ENCODE results near the gene TYW1B. TPM values are rescaled to one million over a fixed set of nuclear protein-coding genes. Genes with fewer than 3 reads are reported as not detected.
"Not testable (repeated sequence)": the region's sequence is repeated elsewhere in the genome, so short reads cannot be mapped to it uniquely, and the experiment has no call there.

The TYW1B gene
- total and polyA plus RNA-seq, 4 donors, result 1.4 to 4.8 (median 3.7) TPM

- not testable (repeated sequence) for H3K9me3 ChIP-seq (ENCODE audit: control insufficient read depth in 4 of 4, low read length in 3 of 4); DNase-seq (ENCODE audit: low spot score); H3K4me3 ChIP-seq (ENCODE audit: low read depth in 1 of 3, low read length in 3 of 3); H3K27me3 ChIP-seq (ENCODE audit: control insufficient read depth in 4 of 4, insufficient read depth in 4 of 4, low read length in 3 of 4); H3K27ac ChIP-seq (ENCODE audit: low read depth in 1 of 2, low read length in 2 of 2); H3K4me1 ChIP-seq (ENCODE audit: control insufficient read depth in 4 of 4, insufficient read depth in 4 of 4, low read length in 3 of 4); H3K9ac ChIP-seq (ENCODE audit: low read depth in 1 of 2, low read length in 2 of 2)
- WGBS, result 82% methylated on average over 6 of the region's 6 CpGs
- peaks cover 0 to 16% (median 8%) of the 10 kb centered on the region in 4 donors for H3K36me3 ChIP-seq (ENCODE audit: control insufficient read depth in 4 of 4, insufficient read depth in 3 of 4, low read depth in 1 of 4, low read length in 3 of 4)
These were observed 21.1 kb downstream of the TYW1B start for GRCh38 chr7:72806851-72807250.

- WGBS, result 92% methylated on average over 15 of the region's 15 CpGs
- H3K9me3 ChIP-seq (ENCODE audit: control insufficient read depth in 4 of 4, low read length in 3 of 4), result no peaks in the 10 kb centered on the region
- no peak for TF ChIP-seq EGR1 (IDR thresholded peaks at IDR 0.05; ENCODE audit: low read depth in 2 of 2)
- TF ChIP-seq ATF3 (IDR thresholded peaks at IDR 0.05), result no peak
- TF ChIP-seq RAD21 (IDR thresholded peaks at IDR 0.05), result no peak
- no peak for TF ChIP-seq RXRA (IDR thresholded peaks at IDR 0.05)
- no peak for TF ChIP-seq SP1 (IDR thresholded peaks at IDR 0.05)
- TF ChIP-seq NR2F2 (IDR thresholded peaks at IDR 0.05), result no peak
- TF ChIP-seq ZBTB33 (IDR thresholded peaks at IDR 0.05), result no peak
- TF ChIP-seq FOXA1 (IDR thresholded peaks at IDR 0.05), result no peak
- TF ChIP-seq HNF4G (IDR thresholded peaks at IDR 0.05), result no peak
- TF ChIP-seq YY1 (IDR thresholded peaks at IDR 0.05), result no peak
- TF ChIP-seq TAF1 (conservative IDR thresholded peaks at IDR 0.05), result no peak
- TF ChIP-seq FOXA2 (IDR thresholded peaks at IDR 0.05), result no peak
- TF ChIP-seq CTCF (IDR thresholded peaks at IDR 0.05; ENCODE audit: low read depth, low read length, missing input control), result no peak
- no peak for TF ChIP-seq GABPA (IDR thresholded peaks at IDR 0.05 in 1 of 2, conservative IDR thresholded peaks at IDR 0.05 in 1 of 2)
- TF ChIP-seq HNF4A (conservative IDR thresholded peaks at IDR 0.05), result no peak
- no peak for TF ChIP-seq REST (IDR thresholded peaks at IDR 0.05)
- no peak for TF ChIP-seq JUND (IDR thresholded peaks at IDR 0.05)
- TF ChIP-seq MAX (IDR thresholded peaks at IDR 0.05), result no peak
- no peaks in the 10 kb centered on the region for H3K27me3 ChIP-seq (ENCODE audit: control insufficient read depth in 4 of 4, insufficient read depth in 4 of 4, low read length in 3 of 4)
- H3K27ac ChIP-seq (ENCODE audit: low read depth in 1 of 2, low read length in 2 of 2), result no peak overlapping the region
- no peak for DNase-seq (ENCODE audit: low spot score)
- no peaks in the 10 kb centered on the region for H3K4me1 ChIP-seq (ENCODE audit: control insufficient read depth in 4 of 4, insufficient read depth in 4 of 4, low read length in 3 of 4)
- H3K4me3 ChIP-seq (ENCODE audit: low read depth in 1 of 3, low read length in 3 of 3), result no peak overlapping the region
- no peak overlapping the region for H3K9ac ChIP-seq (ENCODE audit: low read depth in 1 of 2, low read length in 2 of 2)
- peaks cover 0 to 14% (median 8%) of the 10 kb centered on the region in 4 donors for H3K36me3 ChIP-seq (ENCODE audit: control insufficient read depth in 4 of 4, insufficient read depth in 3 of 4, low read depth in 1 of 4, low read length in 3 of 4)
These were observed 22.2 kb downstream of the TYW1B start for GRCh38 chr7:72805526-72806494.

GRCh38 chr7:72803778-72804177 lies 24.2 kb downstream of the TYW1B start:
- H3K4me1 ChIP-seq (ENCODE audit: control insufficient read depth in 4 of 4, insufficient read depth in 4 of 4, low read length in 3 of 4); H3K9me3 ChIP-seq (ENCODE audit: control insufficient read depth in 4 of 4, low read length in 3 of 4); H3K27me3 ChIP-seq (ENCODE audit: control insufficient read depth in 4 of 4, insufficient read depth in 4 of 4, low read length in 3 of 4); H3K9ac ChIP-seq (ENCODE audit: low read depth in 1 of 2, low read length in 2 of 2); H3K4me3 ChIP-seq (ENCODE audit: low read depth in 1 of 3, low read length in 3 of 3); H3K27ac ChIP-seq (ENCODE audit: low read depth in 1 of 2, low read length in 2 of 2); DNase-seq (ENCODE audit: low spot score): not testable (repeated sequence)
- peaks cover 0 to 12% (median 8%) of the 10 kb centered on the region in 4 donors for H3K36me3 ChIP-seq (ENCODE audit: control insufficient read depth in 4 of 4, insufficient read depth in 3 of 4, low read depth in 1 of 4, low read length in 3 of 4)
- WGBS, result 97% methylated on average over 8 of the region's 8 CpGs
